ENCODE data around the gene THAP10.
"Not testable (repeated sequence)": the region's sequence is repeated elsewhere in the genome, so short reads cannot be mapped to it uniquely, and the experiment has no call there.

The THAP10 gene

GRCh38 chr15:70932397-70932796 is 40.2 kb upstream of the THAP10 start:
- Histone ChIP-seq H3K9ac (no peak overlapping the region), H3K4me2 (no peak overlapping the region), H2AFZ (ENCODE audit: low read depth) (no peak overlapping the region), H3K4me1 (ENCODE audit: low read depth, poor library complexity, severe bottlenecking) (peaks cover 3% of the 10 kb centered on the region), H3K79me2 (ENCODE audit: insufficient read depth, low read depth) (no peaks in the 10 kb centered on the region), H3K4me3 (IDR thresholded peaks at IDR 0.05; ENCODE audit: insufficient read depth, low read depth, low read length) (no peak overlapping the region), H3K36me3 (ENCODE audit: insufficient read depth) (no peaks in the 10 kb centered on the region), H3K27me3 (ENCODE audit: insufficient read depth, low read depth) (no peaks in the 10 kb centered on the region), H3K27ac (no peak overlapping the region), H4K20me1 (ENCODE audit: insufficient read depth) (no peaks in the 10 kb centered on the region)
- TF ChIP-seq CTCF (conservative IDR thresholded peaks at IDR 0.05; ENCODE audit: low read depth, low read length), result no peak

GRCh38 chr15:70931821-70932220 is 39.6 kb upstream of the THAP10 start:
- no peak overlapping the region for H3K4me3 ChIP-seq (IDR thresholded peaks at IDR 0.05; ENCODE audit: insufficient read depth, low read depth, low read length)
- H3K9ac ChIP-seq, result no peak overlapping the region
- no peak for TF ChIP-seq CTCF (conservative IDR thresholded peaks at IDR 0.05; ENCODE audit: low read depth, low read length)
- no peaks in the 10 kb centered on the region for H3K79me2 ChIP-seq (ENCODE audit: insufficient read depth, low read depth)
- H3K4me1 ChIP-seq (ENCODE audit: low read depth, poor library complexity, severe bottlenecking), result peaks cover 9% of the 10 kb centered on the region
- no peak overlapping the region for H3K4me2 ChIP-seq
- no peaks in the 10 kb centered on the region for H3K36me3 ChIP-seq (ENCODE audit: insufficient read depth)
- no peaks in the 10 kb centered on the region for H3K27me3 ChIP-seq (ENCODE audit: insufficient read depth, low read depth)
- H2AFZ ChIP-seq (ENCODE audit: low read depth), result no peak overlapping the region
- H4K20me1 ChIP-seq (ENCODE audit: insufficient read depth), result no peaks in the 10 kb centered on the region
- no peak overlapping the region for H3K27ac ChIP-seq

DNA sequence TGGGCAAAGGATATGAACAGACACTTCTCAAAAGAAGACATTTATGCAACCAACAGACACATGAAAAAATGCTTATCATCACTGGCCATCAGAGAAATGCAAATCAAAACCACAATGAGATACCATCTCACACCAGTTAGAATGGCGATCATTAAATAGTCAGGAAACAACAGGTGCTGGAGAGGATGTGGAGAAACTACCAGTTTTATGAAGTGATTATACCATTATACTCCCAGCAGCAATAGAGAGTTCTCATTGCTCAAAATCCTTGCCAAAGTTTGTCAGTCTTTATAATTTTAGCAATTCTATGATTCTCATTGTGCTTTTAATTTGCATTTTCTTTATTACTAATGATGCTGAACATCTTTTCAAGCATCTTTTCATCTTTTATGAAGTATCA is 34.7 kb upstream of the THAP10 start:
- H3K4me1 ChIP-seq (ENCODE audit: low read depth, poor library complexity, severe bottlenecking), result peaks cover 12% of the 10 kb centered on the region
- H3K36me3 ChIP-seq (ENCODE audit: insufficient read depth), result not testable (repeated sequence)

DNA sequence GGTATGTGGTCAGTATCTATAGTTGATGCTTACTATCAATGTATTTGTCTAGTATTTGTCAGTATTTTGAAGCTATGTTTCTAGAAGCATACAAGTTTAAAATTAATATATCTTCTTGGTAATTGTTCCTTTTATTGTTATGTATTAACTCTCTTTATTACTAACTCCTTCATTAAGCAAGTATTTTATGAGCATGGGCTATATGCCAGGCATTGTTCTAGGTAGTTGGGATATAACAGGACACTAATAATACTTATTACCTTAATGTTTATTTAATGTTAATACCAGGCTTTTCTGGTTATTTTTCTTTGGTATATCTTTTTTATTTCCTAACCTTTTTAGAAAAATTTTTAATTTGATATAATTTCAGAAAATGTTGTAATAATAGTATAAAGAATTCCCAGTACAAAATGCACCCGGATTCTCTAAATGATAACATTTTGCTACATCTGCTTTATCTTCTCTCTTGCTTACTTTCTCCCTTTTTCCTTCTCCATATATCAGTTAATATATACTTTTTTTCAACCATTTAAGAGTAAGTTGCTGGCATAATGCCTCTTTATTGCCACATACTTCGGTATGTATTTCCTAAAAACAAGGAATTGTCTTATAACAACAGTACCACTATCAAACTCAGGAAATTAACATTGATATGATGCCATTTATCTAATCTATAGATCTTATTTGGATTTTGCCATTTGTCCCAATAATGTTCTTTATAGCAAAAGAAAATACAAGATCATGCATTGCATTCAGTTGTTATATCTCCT is 31.3 kb upstream of the THAP10 start:
- Histone ChIP-seq H3K27me3 (ENCODE audit: insufficient read depth, low read depth) (no peaks in the 10 kb centered on the region), H3K79me2 (ENCODE audit: insufficient read depth, low read depth) (no peaks in the 10 kb centered on the region), H3K4me2 (no peak overlapping the region), H3K36me3 (ENCODE audit: insufficient read depth) (no peaks in the 10 kb centered on the region), H3K4me1 (ENCODE audit: low read depth, poor library complexity, severe bottlenecking) (peaks cover 12% of the 10 kb centered on the region), H3K9ac (no peak overlapping the region), H4K20me1 (ENCODE audit: insufficient read depth) (no peaks in the 10 kb centered on the region), H3K4me3 (IDR thresholded peaks at IDR 0.05; ENCODE audit: insufficient read depth, low read depth, low read length) (no peak overlapping the region), H3K27ac (no peak overlapping the region), H2AFZ (ENCODE audit: low read depth) (no peak overlapping the region)
- no peak for TF ChIP-seq CTCF (conservative IDR thresholded peaks at IDR 0.05; ENCODE audit: low read depth, low read length)

More for the DNA sequence above, 34.7 kb upstream of the THAP10 start:
- H4K20me1 ChIP-seq (ENCODE audit: insufficient read depth); H3K79me2 ChIP-seq (ENCODE audit: insufficient read depth, low read depth); H3K9ac ChIP-seq; H3K4me3 ChIP-seq (IDR thresholded peaks at IDR 0.05; ENCODE audit: insufficient read depth, low read depth, low read length); H3K27ac ChIP-seq; H2AFZ ChIP-seq (ENCODE audit: low read depth); H3K27me3 ChIP-seq (ENCODE audit: insufficient read depth, low read depth): not testable (repeated sequence)
- H3K4me2 ChIP-seq, result peak overlapping the region; percentile 43; the same call in 1 of the 2 replicates

- no peak overlapping the region for H3K27ac ChIP-seq
- no peaks in the 10 kb centered on the region for H3K27me3 ChIP-seq (ENCODE audit: insufficient read depth, low read depth)
- no peak overlapping the region for H3K9ac ChIP-seq
- H2AFZ ChIP-seq (ENCODE audit: low read depth), result no peak overlapping the region
- no peaks in the 10 kb centered on the region for H3K79me2 ChIP-seq (ENCODE audit: insufficient read depth, low read depth)
- H3K4me3 ChIP-seq (IDR thresholded peaks at IDR 0.05; ENCODE audit: insufficient read depth, low read depth, low read length), result no peak overlapping the region
- H3K4me2 ChIP-seq, result no peak overlapping the region
- no peaks in the 10 kb centered on the region for H3K36me3 ChIP-seq (ENCODE audit: insufficient read depth)
- H3K4me1 ChIP-seq (ENCODE audit: low read depth, poor library complexity, severe bottlenecking), result peaks cover 7% of the 10 kb centered on the region
- H4K20me1 ChIP-seq (ENCODE audit: insufficient read depth), result no peaks in the 10 kb centered on the region
- no peak for TF ChIP-seq CTCF (conservative IDR thresholded peaks at IDR 0.05; ENCODE audit: low read depth, low read length)
Measured at GRCh38 chr15:70922119-70922518, 29.9 kb upstream of the THAP10 start.
